Trophoblast cell (in vitro differentiated cells and primary cell): ENCODE data around the gene DTNB.

Experiments
- DNase-seq, 2 donors: peaks; one replicate each; pipeline ENCODE4 v3.0.0-alpha.2; 2016
- H2AFZ ChIP-seq: 2 replicates; pipeline ENCODE4 v1.6.1; 2013; ENCODE audit warnings: low read length, moderate library complexity, mild to moderate bottlenecking; ENCODE audit not compliant: insufficient read depth, poor library complexity
- H2AK5ac ChIP-seq: 2 replicates; pipeline ENCODE4 v1.6.1; 2013; ENCODE audit warnings: mild to moderate bottlenecking, low read length
- H2BK120ac ChIP-seq: 2 replicates; pipeline ENCODE4 v1.6.1; 2013; ENCODE audit warnings: low read length, mild to moderate bottlenecking, moderate library complexity; ENCODE audit not compliant: insufficient read depth, poor library complexity
- H2BK12ac ChIP-seq: 2 replicates; pipeline ENCODE4 v1.6.1; 2013; ENCODE audit warnings: mild to moderate bottlenecking, low read length, moderate library complexity
- H2BK5ac ChIP-seq: 2 replicates; pipeline ENCODE4 v1.6.1; 2013; ENCODE audit warnings: low read length, low read depth, moderate library complexity, mild to moderate bottlenecking; ENCODE audit not compliant: poor library complexity
- H3K14ac ChIP-seq: 2 replicates; pipeline ENCODE4 v1.6.1; 2013; ENCODE audit warnings: mild to moderate bottlenecking, low read length
- H3K18ac ChIP-seq: 2 replicates; pipeline ENCODE4 v1.6.1; 2013; ENCODE audit warnings: mild to moderate bottlenecking, low read length
- H3K23ac ChIP-seq: 2 replicates; pipeline ENCODE4 v1.6.1; 2013; ENCODE audit warnings: low read length
- H3K27ac ChIP-seq: 2 replicates; pipeline ENCODE4 v1.5.1; 2013; ENCODE audit warnings: low read depth, mild to moderate bottlenecking, inconsistent platforms, low read length, moderate library complexity
- H3K27me3 ChIP-seq: 2 replicates; pipeline ENCODE4 v1.6.1; 2013; ENCODE audit warnings: inconsistent platforms, mild to moderate bottlenecking, low read length, moderate library complexity; ENCODE audit not compliant: insufficient read depth
- H3K36me3 ChIP-seq, 2 experiments: 1 replicate in 1 of 2; 2 replicates in 1 of 2; pipeline ENCODE4 v1.6.1; 2013; ENCODE audit warnings: low read length in 2 of 2, mild to moderate bottlenecking in 2 of 2, moderate library complexity in 1 of 2; ENCODE audit not compliant: insufficient read depth in 2 of 2, control insufficient read depth in 1 of 2
- H3K4ac ChIP-seq: 2 replicates; pipeline ENCODE4 v1.6.1; 2013; ENCODE audit warnings: low read depth, mild to moderate bottlenecking, low read length, moderate library complexity
- H3K4me1 ChIP-seq, 2 experiments: 1 replicate in 1 of 2; 2 replicates in 1 of 2; pipeline ENCODE4 v1.6.1; 2013; ENCODE audit warnings: low read length in 2 of 2, mild to moderate bottlenecking in 2 of 2, moderate library complexity in 1 of 2; ENCODE audit not compliant: insufficient read depth in 2 of 2, control insufficient read depth in 1 of 2
- H3K4me2 ChIP-seq: 2 replicates; pipeline ENCODE4 v1.6.1; 2013; ENCODE audit warnings: inconsistent platforms, mild to moderate bottlenecking, low read length, moderate library complexity
- H3K4me3 ChIP-seq: 2 replicates; pipeline ENCODE4 v1.5.1; 2013; ENCODE audit warnings: mild to moderate bottlenecking, low read depth, low read length, inconsistent platforms
- H3K79me1 ChIP-seq: one replicate; pipeline ENCODE4 v1.6.1; 2013; ENCODE audit warnings: low read length
- H3K79me2 ChIP-seq: 2 replicates; pipeline ENCODE4 v1.6.1; 2013; ENCODE audit warnings: low read length, mild to moderate bottlenecking; ENCODE audit not compliant: control insufficient read depth, insufficient read depth, poor library complexity
- H3K9ac ChIP-seq: 2 replicates; pipeline ENCODE4 v1.6.1; 2013; ENCODE audit warnings: mild to moderate bottlenecking, low read length
- H3K9me3 ChIP-seq: 2 replicates; pipeline ENCODE4 v1.6.1; 2013; ENCODE audit warnings: low read depth, mild to moderate bottlenecking, control low read depth, inconsistent platforms, low read length; ENCODE audit not compliant: insufficient read depth
- H4K12ac ChIP-seq: 2 replicates; pipeline ENCODE4 v1.6.1; 2013; ENCODE audit warnings: low read depth, mild to moderate bottlenecking, low read length, moderate library complexity
- H4K8ac ChIP-seq: 2 replicates; pipeline ENCODE4 v1.6.1; 2013; ENCODE audit warnings: low read depth, mild to moderate bottlenecking, low read length, moderate library complexity
- H4K91ac ChIP-seq: one replicate; pipeline ENCODE4 v1.6.1; 2013; ENCODE audit warnings: low read depth, mild to moderate bottlenecking, low read length, moderate library complexity
- WGBS: extraction: QIAGEN DNeasy Blood & Tissue Kit; methylation state at CpG from one replicate; pipeline ENCODE4 v1.1.7; 2013; ENCODE audit warnings: missing lambda C conversion rate; ENCODE audit not compliant: insufficient read length, insufficient coverage; ENCODE audit errors: extremely low coverage; 5-methylcytosine and 5-hydroxymethylcytosine counted together

The DTNB gene

GRCh38 chr2:25441353-25441752 lies 232.0 kb downstream of the DTNB start:
- no peak overlapping the region for H2BK5ac ChIP-seq
- H4K12ac ChIP-seq: no peak overlapping the region
- H3K4me1 ChIP-seq: no peaks in the 10 kb centered on the region
- H3K79me2 ChIP-seq: no peaks in the 10 kb centered on the region
- H3K18ac ChIP-seq: no peak overlapping the region
- H2AK5ac ChIP-seq: no peak overlapping the region
- no peak overlapping the region for H3K4ac ChIP-seq
- WGBS: no CpG with 5 or more reads among the region's 3 CpGs
- H2BK12ac ChIP-seq: no peak overlapping the region
- H2BK120ac ChIP-seq: no peak overlapping the region
- no peaks in the 10 kb centered on the region for H3K27me3 ChIP-seq
- H4K91ac ChIP-seq: no peak overlapping the region
- H3K23ac ChIP-seq: no peak overlapping the region
- H2AFZ ChIP-seq: no peak overlapping the region
- no peak overlapping the region for H3K4me3 ChIP-seq
- no peak overlapping the region for H3K9ac ChIP-seq
- DNase-seq: no peak
- H3K36me3 ChIP-seq: no peaks in the 10 kb centered on the region
- H3K79me1 ChIP-seq: no peaks in the 10 kb centered on the region
- H4K8ac ChIP-seq: no peak overlapping the region
- H3K14ac ChIP-seq: no peak overlapping the region
- H3K4me2 ChIP-seq: no peak overlapping the region
- H3K9me3 ChIP-seq: no peaks in the 10 kb centered on the region
- H3K27ac ChIP-seq: no peak overlapping the region

GRCh38 chr2:25438793-25439192 lies 234.6 kb downstream of the DTNB start:
- no peak overlapping the region for H4K12ac ChIP-seq
- H3K4me1 ChIP-seq: no peaks in the 10 kb centered on the region
- H3K9me3 ChIP-seq: no peaks in the 10 kb centered on the region
- H3K14ac ChIP-seq: no peak overlapping the region
- H2BK5ac ChIP-seq: no peak overlapping the region
- DNase-seq: no peak
- no peaks in the 10 kb centered on the region for H3K79me2 ChIP-seq
- no peak overlapping the region for H3K9ac ChIP-seq
- H3K36me3 ChIP-seq: no peaks in the 10 kb centered on the region
- WGBS: no CpG with 5 or more reads among the region's 2 CpGs
- H4K8ac ChIP-seq: no peak overlapping the region
- H2BK120ac ChIP-seq: no peak overlapping the region
- H3K4me2 ChIP-seq: no peak overlapping the region
- H3K23ac ChIP-seq: no peak overlapping the region
- no peak overlapping the region for H2AK5ac ChIP-seq
- no peaks in the 10 kb centered on the region for H3K79me1 ChIP-seq
- H2AFZ ChIP-seq: no peak overlapping the region
- no peak overlapping the region for H3K4ac ChIP-seq
- no peak overlapping the region for H2BK12ac ChIP-seq
- no peak overlapping the region for H3K18ac ChIP-seq
- H3K4me3 ChIP-seq: no peak overlapping the region
- H3K27ac ChIP-seq: no peak overlapping the region
- H3K27me3 ChIP-seq: no peaks in the 10 kb centered on the region
- no peak overlapping the region for H4K91ac ChIP-seq

GRCh38 chr2:25437881-25438662 lies 235.3 kb downstream of the DTNB start:
- Histone ChIP-seq H2BK5ac (no peak overlapping the region), H3K18ac (no peak overlapping the region), H4K8ac (no peak overlapping the region), H3K36me3 (no peaks in the 10 kb centered on the region), H3K4me1 (peaks cover 0 to 3% of the 10 kb centered on the region in 2 experiments), H4K91ac (no peak overlapping the region), H2BK120ac (no peak overlapping the region), H2AK5ac (no peak overlapping the region), H3K79me1 (no peaks in the 10 kb centered on the region), H3K27me3 (no peaks in the 10 kb centered on the region), H3K79me2 (no peaks in the 10 kb centered on the region), H4K12ac (no peak overlapping the region), H3K4me2 (no peak overlapping the region), H3K4ac (no peak overlapping the region), H3K4me3 (no peak overlapping the region), H3K27ac (no peak overlapping the region), H3K9me3 (no peaks in the 10 kb centered on the region), H2BK12ac (no peak overlapping the region), H2AFZ (no peak overlapping the region), H3K23ac (no peak overlapping the region), H3K9ac (no peak overlapping the region), H3K14ac (no peak overlapping the region)
- no CpG with 5 or more reads among the region's 4 CpGs for WGBS
- no peak for DNase-seq

- Histone ChIP-seq H4K91ac (no peak overlapping the region), H3K4me2 (no peak overlapping the region), H3K27ac (no peak overlapping the region), H2AK5ac (no peak overlapping the region), H3K79me1 (no peaks in the 10 kb centered on the region), H4K12ac (no peak overlapping the region), H4K8ac (no peak overlapping the region), H3K36me3 (no peaks in the 10 kb centered on the region), H2BK12ac (no peak overlapping the region), H3K9me3 (no peaks in the 10 kb centered on the region), H3K27me3 (no peaks in the 10 kb centered on the region), H3K4ac (no peak overlapping the region), H3K23ac (no peak overlapping the region), H2BK120ac (no peak overlapping the region), H3K18ac (no peak overlapping the region), H2AFZ (no peak overlapping the region), H3K14ac (no peak overlapping the region), H3K79me2 (no peaks in the 10 kb centered on the region), H2BK5ac (no peak overlapping the region), H3K9ac (no peak overlapping the region), H3K4me3 (no peak overlapping the region), H3K4me1 (peaks cover 0 to 3% of the 10 kb centered on the region in 2 experiments)
- no peak for DNase-seq
- WGBS: no CpG with 5 or more reads among the region's 1 CpG
These were observed 238.0 kb downstream of the DTNB start for GRCh38 chr2:25435421-25435820.
